HL-60 (cell line): ENCODE measurements around the gene LCNL1.

Source experiments
- DNase-seq, 2 experiments: peaks; one replicate each; pipeline ENCODE4 v3.0.0-alpha.2; 2010 to 2020; ENCODE audit warnings: low read depth in 1 of 2, low spot score in 1 of 2
- H3K27ac ChIP-seq: fragments of 250-450 bp; sonication (Bioruptor Pico); replicated peaks from 2 replicates; pipeline ENCODE4 v1.5.1; 2020; ENCODE audit warnings: mild to moderate bottlenecking, moderate library complexity
- H3K27me3 ChIP-seq: fragments of 250-450 bp; sonication (Bioruptor Pico); 2 replicates; pipeline ENCODE4 v1.5.1; 2021; ENCODE audit warnings: mild to moderate bottlenecking, moderate library complexity; ENCODE audit not compliant: insufficient read depth, poor library complexity, severe bottlenecking
- H3K4me3 ChIP-seq: replicated peaks from 2 replicates; pipeline ENCODE4 v1.5.1; 2011; ENCODE audit warnings: mild to moderate bottlenecking, control low read depth, low read length; ENCODE audit not compliant: insufficient read depth
- GABPA ChIP-seq: IDR thresholded peaks from 2 replicates; pipeline ENCODE4 v1.6.1; 2012; ENCODE audit warnings: low read depth
- POLR2AphosphoS5 ChIP-seq: IDR thresholded peaks from 2 replicates; pipeline ENCODE4 v1.6.1; 2012; ENCODE audit warnings: low read depth
- SPI1 ChIP-seq: IDR thresholded peaks from 2 replicates; pipeline ENCODE4 v1.6.1; 2012; ENCODE audit warnings: low read depth, mild to moderate bottlenecking, borderline replicate concordance
- TF ChIP-seq, protein P1 (sequence below): IDR thresholded peaks from one replicate; pipeline ENCODE4 v1.5.1; 2011; ENCODE audit warnings: low read length, control low read depth, inconsistent platforms; ENCODE audit not compliant: insufficient read depth
- TF ChIP-seq, protein P2 (sequence below): IDR thresholded peaks from 2 replicates; pipeline ENCODE4 v1.6.1; 2012; ENCODE audit warnings: low read depth; ENCODE audit not compliant: insufficient replicate concordance

The LCNL1 gene

DNA sequence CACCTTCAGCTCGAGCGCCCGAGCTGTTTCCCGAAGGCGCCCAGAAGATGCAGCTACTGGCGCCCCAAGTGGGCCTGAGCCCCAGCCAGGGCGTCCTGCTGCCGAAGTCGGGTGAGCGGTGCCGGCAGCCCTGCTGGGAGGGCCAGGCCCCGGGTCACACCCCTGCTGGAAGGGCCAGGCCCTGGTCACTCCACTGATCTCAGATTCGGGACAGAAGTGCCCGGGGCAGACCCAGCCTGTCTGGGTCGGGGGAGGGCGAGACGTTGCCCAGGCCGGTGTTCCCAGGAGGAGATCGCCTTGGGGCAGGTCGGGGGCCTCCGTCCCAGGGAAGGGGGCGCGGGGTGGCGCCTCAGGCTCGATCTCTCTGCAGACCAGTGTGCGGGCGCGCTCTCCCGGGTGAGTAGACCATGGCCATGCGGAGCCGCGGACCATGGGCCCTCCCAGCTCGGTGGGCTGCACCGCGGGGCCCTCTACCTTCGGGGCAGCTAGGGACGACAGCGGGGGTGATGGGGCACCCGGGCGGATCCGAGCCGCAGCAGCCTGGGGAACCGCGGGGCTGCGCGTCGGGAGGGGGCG, 2.3 kb downstream of the LCNL1 start:
- TF ChIP-seq, protein P1, sequence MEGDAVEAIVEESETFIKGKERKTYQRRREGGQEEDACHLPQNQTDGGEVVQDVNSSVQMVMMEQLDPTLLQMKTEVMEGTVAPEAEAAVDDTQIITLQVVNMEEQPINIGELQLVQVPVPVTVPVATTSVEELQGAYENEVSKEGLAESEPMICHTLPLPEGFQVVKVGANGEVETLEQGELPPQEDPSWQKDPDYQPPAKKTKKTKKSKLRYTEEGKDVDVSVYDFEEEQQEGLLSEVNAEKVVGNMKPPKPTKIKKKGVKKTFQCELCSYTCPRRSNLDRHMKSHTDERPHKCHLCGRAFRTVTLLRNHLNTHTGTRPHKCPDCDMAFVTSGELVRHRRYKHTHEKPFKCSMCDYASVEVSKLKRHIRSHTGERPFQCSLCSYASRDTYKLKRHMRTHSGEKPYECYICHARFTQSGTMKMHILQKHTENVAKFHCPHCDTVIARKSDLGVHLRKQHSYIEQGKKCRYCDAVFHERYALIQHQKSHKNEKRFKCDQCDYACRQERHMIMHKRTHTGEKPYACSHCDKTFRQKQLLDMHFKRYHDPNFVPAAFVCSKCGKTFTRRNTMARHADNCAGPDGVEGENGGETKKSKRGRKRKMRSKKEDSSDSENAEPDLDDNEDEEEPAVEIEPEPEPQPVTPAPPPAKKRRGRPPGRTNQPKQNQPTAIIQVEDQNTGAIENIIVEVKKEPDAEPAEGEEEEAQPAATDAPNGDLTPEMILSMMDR = no peak
- no peak for TF ChIP-seq POLR2AphosphoS5
- no peak for TF ChIP-seq GABPA
- no peak for TF ChIP-seq SPI1
- TF ChIP-seq, protein P2, sequence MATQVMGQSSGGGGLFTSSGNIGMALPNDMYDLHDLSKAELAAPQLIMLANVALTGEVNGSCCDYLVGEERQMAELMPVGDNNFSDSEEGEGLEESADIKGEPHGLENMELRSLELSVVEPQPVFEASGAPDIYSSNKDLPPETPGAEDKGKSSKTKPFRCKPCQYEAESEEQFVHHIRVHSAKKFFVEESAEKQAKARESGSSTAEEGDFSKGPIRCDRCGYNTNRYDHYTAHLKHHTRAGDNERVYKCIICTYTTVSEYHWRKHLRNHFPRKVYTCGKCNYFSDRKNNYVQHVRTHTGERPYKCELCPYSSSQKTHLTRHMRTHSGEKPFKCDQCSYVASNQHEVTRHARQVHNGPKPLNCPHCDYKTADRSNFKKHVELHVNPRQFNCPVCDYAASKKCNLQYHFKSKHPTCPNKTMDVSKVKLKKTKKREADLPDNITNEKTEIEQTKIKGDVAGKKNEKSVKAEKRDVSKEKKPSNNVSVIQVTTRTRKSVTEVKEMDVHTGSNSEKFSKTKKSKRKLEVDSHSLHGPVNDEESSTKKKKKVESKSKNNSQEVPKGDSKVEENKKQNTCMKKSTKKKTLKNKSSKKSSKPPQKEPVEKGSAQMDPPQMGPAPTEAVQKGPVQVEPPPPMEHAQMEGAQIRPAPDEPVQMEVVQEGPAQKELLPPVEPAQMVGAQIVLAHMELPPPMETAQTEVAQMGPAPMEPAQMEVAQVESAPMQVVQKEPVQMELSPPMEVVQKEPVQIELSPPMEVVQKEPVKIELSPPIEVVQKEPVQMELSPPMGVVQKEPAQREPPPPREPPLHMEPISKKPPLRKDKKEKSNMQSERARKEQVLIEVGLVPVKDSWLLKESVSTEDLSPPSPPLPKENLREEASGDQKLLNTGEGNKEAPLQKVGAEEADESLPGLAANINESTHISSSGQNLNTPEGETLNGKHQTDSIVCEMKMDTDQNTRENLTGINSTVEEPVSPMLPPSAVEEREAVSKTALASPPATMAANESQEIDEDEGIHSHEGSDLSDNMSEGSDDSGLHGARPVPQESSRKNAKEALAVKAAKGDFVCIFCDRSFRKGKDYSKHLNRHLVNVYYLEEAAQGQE = no peak
- DNase-seq = no peak
- Histone ChIP-seq H3K27me3 (peaks cover 25% of the 10 kb centered on the region), H3K27ac (no peak overlapping the region), H3K4me3 (no peak overlapping the region)

DNA sequence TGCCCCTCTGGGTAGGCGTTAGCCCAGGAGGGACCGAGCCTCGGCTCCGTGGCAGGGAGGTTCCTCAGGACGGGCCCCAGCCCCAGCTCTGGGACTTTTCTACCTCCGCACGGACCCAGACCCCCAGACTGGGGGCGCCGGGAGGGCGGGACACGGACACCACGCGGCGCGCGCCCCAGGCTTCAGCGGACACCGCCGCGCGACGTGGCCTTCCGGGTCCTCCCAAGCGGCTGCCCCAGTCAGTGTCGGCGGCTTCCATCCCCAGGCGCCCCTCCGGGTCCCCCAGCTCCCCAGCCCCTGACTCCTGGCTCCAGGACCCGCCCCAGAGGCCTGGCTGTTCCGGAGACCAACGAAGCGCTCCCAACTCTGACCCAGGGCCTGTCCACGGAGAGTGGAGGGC, 3.1 kb downstream of the LCNL1 start:
- DNase-seq = no peak
- H3K4me3 ChIP-seq = no peak overlapping the region
- no peak overlapping the region for H3K27ac ChIP-seq
- TF ChIP-seq SPI1 = no peak
- no peak for TF ChIP-seq POLR2AphosphoS5
- no peak for TF ChIP-seq GABPA
- TF ChIP-seq, protein P1 = no peak
- TF ChIP-seq, protein P2 = no peak
- peaks cover 25% of the 10 kb centered on the region for H3K27me3 ChIP-seq

DNA sequence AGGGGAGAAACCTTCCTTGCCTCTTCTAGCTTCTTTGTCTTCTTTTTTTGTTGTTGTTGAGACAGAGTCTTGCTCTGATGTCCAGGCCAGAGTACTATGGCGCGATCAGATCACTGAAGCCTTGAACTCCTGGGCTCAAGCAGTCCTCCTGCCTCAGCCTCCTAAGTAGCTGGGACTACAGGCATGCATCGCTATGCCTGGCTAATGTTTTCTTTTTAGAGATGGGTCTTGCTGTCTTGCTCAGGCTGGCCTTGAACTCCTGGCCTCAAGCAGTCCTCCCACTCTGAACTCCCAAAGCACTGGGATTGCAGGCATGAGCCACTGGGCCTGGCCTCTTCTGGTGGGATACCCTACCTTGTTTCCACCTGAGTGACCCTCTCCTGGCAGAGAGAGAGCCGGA, 6.1 kb downstream of the LCNL1 start:
- no peak for DNase-seq
- no peak overlapping the region for H3K4me3 ChIP-seq
- H3K27me3 ChIP-seq = peaks cover 24% of the 10 kb centered on the region
- TF ChIP-seq, protein P2 = no peak
- TF ChIP-seq GABPA (no peak), SPI1 (no peak), POLR2AphosphoS5 (no peak)
- TF ChIP-seq, protein P1 = no peak
- H3K27ac ChIP-seq = no peak overlapping the region
